ENCODE data around the gene CSNK2A1.
A peak's percentile ranks its signal among the peaks of the same experiment; 100 is the strongest.

CSNK2A1 gene

GRCh38 chr20:563187-563586 lies 19.6 kb upstream of the CSNK2A1 start:
- DNase-seq (ENCODE audit: low read depth): no peak
- TF ChIP-seq, protein P1, sequence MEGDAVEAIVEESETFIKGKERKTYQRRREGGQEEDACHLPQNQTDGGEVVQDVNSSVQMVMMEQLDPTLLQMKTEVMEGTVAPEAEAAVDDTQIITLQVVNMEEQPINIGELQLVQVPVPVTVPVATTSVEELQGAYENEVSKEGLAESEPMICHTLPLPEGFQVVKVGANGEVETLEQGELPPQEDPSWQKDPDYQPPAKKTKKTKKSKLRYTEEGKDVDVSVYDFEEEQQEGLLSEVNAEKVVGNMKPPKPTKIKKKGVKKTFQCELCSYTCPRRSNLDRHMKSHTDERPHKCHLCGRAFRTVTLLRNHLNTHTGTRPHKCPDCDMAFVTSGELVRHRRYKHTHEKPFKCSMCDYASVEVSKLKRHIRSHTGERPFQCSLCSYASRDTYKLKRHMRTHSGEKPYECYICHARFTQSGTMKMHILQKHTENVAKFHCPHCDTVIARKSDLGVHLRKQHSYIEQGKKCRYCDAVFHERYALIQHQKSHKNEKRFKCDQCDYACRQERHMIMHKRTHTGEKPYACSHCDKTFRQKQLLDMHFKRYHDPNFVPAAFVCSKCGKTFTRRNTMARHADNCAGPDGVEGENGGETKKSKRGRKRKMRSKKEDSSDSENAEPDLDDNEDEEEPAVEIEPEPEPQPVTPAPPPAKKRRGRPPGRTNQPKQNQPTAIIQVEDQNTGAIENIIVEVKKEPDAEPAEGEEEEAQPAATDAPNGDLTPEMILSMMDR (conservative IDR thresholded peaks at IDR 0.05; ENCODE audit: low read depth, low read length): no peak
- no peak overlapping the region for H3K4me3 ChIP-seq (ENCODE audit: low read length)

DNA sequence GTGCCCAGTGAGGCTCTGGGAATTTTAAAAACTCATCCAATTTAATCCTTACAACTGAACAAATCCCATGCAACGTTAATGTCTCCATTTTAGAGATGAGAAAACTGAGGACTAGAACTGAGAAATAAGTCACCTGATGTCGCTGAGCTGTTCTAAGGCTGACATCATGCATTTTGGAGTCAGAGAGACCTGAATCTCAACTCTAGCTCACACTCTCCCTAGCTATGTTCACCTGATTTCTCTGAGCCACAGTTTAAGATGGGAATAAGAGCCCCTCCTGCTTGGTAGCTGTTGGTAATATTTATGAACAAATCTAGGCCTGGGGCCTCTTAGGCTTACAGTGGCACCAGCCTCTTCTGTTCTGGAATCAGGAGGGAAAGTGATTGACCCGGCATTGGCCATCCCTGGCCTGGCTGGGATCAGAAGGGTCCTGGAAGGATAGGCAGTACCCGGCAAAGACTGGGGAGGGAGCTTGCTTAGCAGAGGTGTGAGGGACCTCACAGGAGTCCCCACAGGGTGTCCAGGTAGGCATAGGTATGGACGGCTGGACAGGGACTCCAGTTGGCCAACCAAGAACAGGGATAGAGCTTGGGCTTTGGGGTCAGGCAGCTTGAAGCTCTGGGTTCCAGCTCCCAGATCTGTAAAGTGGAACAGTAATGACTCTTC lies 18.8 kb upstream of the CSNK2A1 start:
- H3K4me3 ChIP-seq (ENCODE audit: low read length): no peak overlapping the region
- no peak for DNase-seq (ENCODE audit: low read depth)
- TF ChIP-seq, protein P1 (conservative IDR thresholded peaks at IDR 0.05; ENCODE audit: low read depth, low read length): no peak

DNA sequence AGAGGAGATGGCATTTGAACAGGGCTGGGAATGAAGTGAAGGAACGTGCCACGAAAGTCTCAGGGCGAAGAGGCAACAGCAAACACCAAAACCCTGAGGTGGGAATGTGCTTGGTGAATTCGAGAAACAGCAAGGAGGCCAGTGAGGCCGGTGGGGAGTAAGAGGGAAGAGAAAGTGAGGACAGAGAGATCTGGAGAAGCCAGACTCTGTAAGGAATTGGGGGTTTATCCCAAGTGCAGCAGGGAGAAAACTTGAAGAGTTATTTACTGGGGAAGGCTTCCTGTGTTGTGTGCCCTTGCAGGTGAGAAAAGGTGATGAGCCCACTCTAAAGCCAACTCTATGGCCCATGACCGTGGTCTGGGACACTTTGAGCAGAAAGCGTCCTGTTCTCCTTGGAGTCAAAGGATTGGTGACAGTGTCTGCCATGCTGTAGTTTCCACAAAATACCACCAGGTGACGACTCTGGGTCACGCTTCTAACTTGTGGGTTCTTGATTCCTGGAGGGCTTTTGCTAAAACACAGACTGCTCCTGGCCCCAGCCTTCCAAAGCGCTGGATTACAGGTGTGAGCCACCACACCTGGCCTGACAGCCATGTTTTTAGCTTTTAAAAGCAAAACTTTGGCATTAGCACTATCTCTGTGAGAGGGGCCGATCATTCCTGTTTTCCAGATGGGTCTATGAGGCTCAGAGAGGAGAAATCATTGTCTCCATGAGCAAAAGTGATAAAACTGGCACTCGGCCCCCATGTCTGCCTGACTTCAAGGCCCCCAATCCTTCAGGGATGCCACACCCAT lies 18.0 kb upstream of the CSNK2A1 start:
- TF ChIP-seq, protein P1 (conservative IDR thresholded peaks at IDR 0.05; ENCODE audit: low read depth, low read length): peak; percentile 99
- H3K4me3 ChIP-seq (ENCODE audit: low read length): no peak overlapping the region
- no peak for DNase-seq (ENCODE audit: low read depth)

DNA sequence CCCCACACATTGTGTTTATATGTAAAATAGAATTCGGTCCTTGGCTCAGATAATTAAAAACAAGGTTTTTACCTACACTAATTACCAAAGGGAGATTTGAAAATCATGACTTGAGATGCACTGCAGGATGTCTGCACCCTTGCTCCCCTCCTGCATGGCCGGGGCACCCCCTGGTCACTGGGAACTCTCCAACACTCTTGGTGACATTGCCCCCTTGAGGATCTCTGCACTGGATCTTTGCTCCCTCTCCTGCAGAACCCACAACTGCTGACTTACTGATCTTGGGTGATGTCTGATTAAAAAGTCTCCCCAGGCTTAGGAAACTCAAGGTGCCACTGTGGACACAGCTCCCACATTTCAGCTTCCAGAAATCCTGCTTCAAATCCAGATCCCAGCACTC lies 17.1 kb upstream of the CSNK2A1 start:
- DNase-seq (ENCODE audit: low read depth): no peak
- TF ChIP-seq, protein P1 (conservative IDR thresholded peaks at IDR 0.05; ENCODE audit: low read depth, low read length): peak; percentile 16

DNA sequence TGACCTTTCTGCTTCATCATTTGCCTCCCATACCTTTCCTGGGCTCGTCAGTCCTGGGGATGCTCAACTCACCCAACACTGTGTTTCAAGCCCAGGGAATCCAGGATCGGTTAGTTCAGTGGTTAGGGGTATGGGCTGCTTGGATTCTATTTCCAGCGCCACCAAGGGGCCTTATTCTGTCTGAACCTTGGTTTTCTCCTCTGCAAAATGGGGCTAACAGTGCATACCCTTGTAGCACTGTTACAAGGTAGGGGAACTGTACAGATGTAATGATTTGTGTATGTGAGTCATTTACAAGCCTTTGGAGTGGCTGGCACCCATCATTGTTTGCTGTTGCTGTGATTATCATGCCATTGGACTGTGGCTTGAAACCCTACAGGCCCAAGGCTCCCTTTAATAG lies 14.5 kb upstream of the CSNK2A1 start:
- no peak for DNase-seq (ENCODE audit: low read depth)
- H3K4me3 ChIP-seq (ENCODE audit: low read length): no peak overlapping the region
- TF ChIP-seq, protein P1 (conservative IDR thresholded peaks at IDR 0.05; ENCODE audit: low read depth, low read length): no peak

More for the DNA sequence above, 17.1 kb upstream of the CSNK2A1 start:
- H3K4me3 ChIP-seq (ENCODE audit: low read length): no peak overlapping the region

- TF ChIP-seq, protein P1 (conservative IDR thresholded peaks at IDR 0.05; ENCODE audit: low read depth, low read length): no peak
- no peak overlapping the region for H3K4me3 ChIP-seq (ENCODE audit: low read length)
- DNase-seq (ENCODE audit: low read depth): no peak
These were observed 13.4 kb upstream of the CSNK2A1 start for GRCh38 chr20:556984-557383.

- H3K4me3 ChIP-seq (ENCODE audit: low read length): no peak overlapping the region
- TF ChIP-seq, protein P1 (conservative IDR thresholded peaks at IDR 0.05; ENCODE audit: low read depth, low read length): no peak
- DNase-seq (ENCODE audit: low read depth): no peak
These were observed 12.4 kb upstream of the CSNK2A1 start for GRCh38 chr20:555976-556385.

All from retinal pigment epithelial cell (primary cell).